Naive thymus-derived CD8-positive, alpha-beta T cell (primary cell): ENCODE measurements around the gene CLEC9A. TPM values are rescaled to one million over a fixed set of nuclear protein-coding genes. Genes with fewer than 3 reads are reported as not detected.

Source experiments
- ATAC-seq, 2 donors: fragments of 150-1000 bp; cut with Tn5 transposase in 1 of 2; sonication (Bioruptor Pico), chemical (Tn5 transposase) in 1 of 2; 1 replicate in 1 of 2; 2 replicates in 1 of 2; pipeline ENCODE4 v1.10.0; 2021; ENCODE audit warnings: mild to moderate bottlenecking in 2 of 2, moderate library complexity in 2 of 2
- POLR2A ChIA-PET: fragments of 350-600 bp; sonication (Branson Sonifier 250); formaldehyde crosslinking; loops from one replicate; lab custom pipeline; 2021; ENCODE audit warnings: antibody characterized with exemption; lab: Charles Lee
- DNase-seq, 10 donors: peaks; one replicate each; pipeline versions ENCODE4 v3.0.0 to v3.0.0-alpha.2; 2020 to 2022
- H3K27ac Mint-ChIP-seq, 10 donors: one replicate each; pipeline ENCODE4 v1.8.0; 2020 to 2022; ENCODE audit warnings: mild to moderate bottlenecking in 10 of 10, mixed read lengths in 10 of 10, moderate library complexity in 4 of 10, inconsistent platforms in 1 of 10
- H3K27me3 Mint-ChIP-seq, 5 donors: one replicate each; pipeline ENCODE4 v1.8.0; 2021 to 2022; ENCODE audit warnings: mixed read lengths in 5 of 5
- H3K36me3 Mint-ChIP-seq, 3 donors: one replicate each; pipeline ENCODE4 v1.8.0; 2020 to 2022; ENCODE audit warnings: mixed read lengths in 3 of 3, mild to moderate bottlenecking in 2 of 3, inconsistent platforms in 1 of 3
- H3K4me1 Mint-ChIP-seq, 4 donors: one replicate each; pipeline ENCODE4 v1.8.0; 2021 to 2022; ENCODE audit warnings: mixed read lengths in 4 of 4
- H3K4me3 Mint-ChIP-seq, 10 donors: one replicate each; pipeline ENCODE4 v1.8.0; 2020 to 2022; ENCODE audit warnings: mild to moderate bottlenecking in 10 of 10, mixed read lengths in 10 of 10, moderate library complexity in 6 of 10, inconsistent platforms in 1 of 10
- H3K9me3 Mint-ChIP-seq, 9 donors: one replicate each; pipeline ENCODE4 v1.8.0; 2020 to 2022; ENCODE audit warnings: mixed read lengths in 9 of 9, mild to moderate bottlenecking in 3 of 9, inconsistent platforms in 1 of 9, moderate library complexity in 1 of 9
- polyA plus RNA-seq, 3 donors: library from polyadenylated mRNA; unstranded; fragments of 300-500 nt; fragmentation: Illumina TruSeq; gene quantifications; one replicate each; pipeline ENCODE4 v1.2.3, GENCODE V29; 2021
- total RNA-seq, 8 experiments: library from RNA in 2 of 8; stranded (reverse) in 2 of 8; gene quantifications; one replicate each; pipeline ENCODE4 v1.2.3 and lab custom pipeline; 2021 to 2026

Gene CLEC9A
- total and polyA plus RNA-seq, 5 experiments from 2014 or later, result not detected

GRCh38 chr12:10069976-10070375 lies 39.5 kb downstream of the CLEC9A start:
- Mint-ChIP-seq H3K9me3 (no peaks in the 10 kb centered on the region), H3K27ac (no peak overlapping the region), H3K4me3 (no peak overlapping the region), H3K4me1 (peaks cover 0 to 11% (median 0%) of the 10 kb centered on the region in 4 donors), H3K36me3 (no peaks in the 10 kb centered on the region), H3K27me3 (peaks cover 0 to 27% (median 12%) of the 10 kb centered on the region in 5 donors)
- DNase-seq (no peak), ATAC-seq (no peak)
- POLR2A ChIA-PET, result no interaction called here

GRCh38 chr12:10070380-10070779 lies 39.9 kb downstream of the CLEC9A start:
- H3K36me3 Mint-ChIP-seq, result no peaks in the 10 kb centered on the region
- H3K9me3 Mint-ChIP-seq, result no peaks in the 10 kb centered on the region
- no peak for ATAC-seq
- POLR2A ChIA-PET, result no interaction called here
- no peak overlapping the region for H3K4me3 Mint-ChIP-seq
- peaks cover 0 to 11% (median 0%) of the 10 kb centered on the region in 4 donors for H3K4me1 Mint-ChIP-seq
- no peak overlapping the region for H3K27ac Mint-ChIP-seq
- no peak for DNase-seq
- peaks cover 0 to 23% (median 12%) of the 10 kb centered on the region in 5 donors for H3K27me3 Mint-ChIP-seq

GRCh38 chr12:10072131-10072530 lies 41.6 kb downstream of the CLEC9A start:
- H3K27me3 Mint-ChIP-seq, result peaks cover 0 to 11% (median 8%) of the 10 kb centered on the region in 5 donors
- ATAC-seq (no peak), DNase-seq (no peak)
- H3K27ac Mint-ChIP-seq, result no peak overlapping the region
- POLR2A ChIA-PET, result no interaction called here
- H3K4me1 Mint-ChIP-seq, result peaks cover 0 to 11% (median 0%) of the 10 kb centered on the region in 4 donors
- no peaks in the 10 kb centered on the region for H3K36me3 Mint-ChIP-seq
- no peak overlapping the region for H3K4me3 Mint-ChIP-seq
- no peaks in the 10 kb centered on the region for H3K9me3 Mint-ChIP-seq

- peaks cover 0 to 8% (median 0%) of the 10 kb centered on the region in 4 donors for H3K4me1 Mint-ChIP-seq
- no peaks in the 10 kb centered on the region for H3K36me3 Mint-ChIP-seq
- POLR2A ChIA-PET, result no interaction called here
- ATAC-seq (no peak), DNase-seq (no peak)
- H3K27me3 Mint-ChIP-seq, result peaks cover 0 to 10% (median 10%) of the 10 kb centered on the region in 5 donors
- no peaks in the 10 kb centered on the region for H3K9me3 Mint-ChIP-seq
- no peak overlapping the region for H3K4me3 Mint-ChIP-seq
- H3K27ac Mint-ChIP-seq, result no peak overlapping the region
These were observed 42.8 kb downstream of the CLEC9A start for GRCh38 chr12:10073261-10073660.

- H3K4me3 Mint-ChIP-seq, result no peak overlapping the region
These were observed 45.0 kb downstream of the CLEC9A start for GRCh38 chr12:10075451-10075850.

GRCh38 chr12:10082117-10082874 lies 51.8 kb downstream of the CLEC9A start:
- Mint-ChIP-seq H3K4me1 (no peaks in the 10 kb centered on the region), H3K27me3 (peaks cover 0 to 6% (median 4%) of the 10 kb centered on the region in 5 donors), H3K9me3 (peaks cover 0 to 34% (median 20%) of the 10 kb centered on the region in 9 donors), H3K4me3 (no peak overlapping the region), H3K27ac (no peak overlapping the region), H3K36me3 (peaks cover 0 to 16% (median 16%) of the 10 kb centered on the region in 3 donors)
- POLR2A ChIA-PET, result no interaction called here
- DNase-seq (no peak), ATAC-seq (no peak)

More at GRCh38 chr12:10075451-10075850, 45.0 kb downstream of the CLEC9A start:
- ATAC-seq, result no peak
- Mint-ChIP-seq H3K27ac (no peak overlapping the region), H3K9me3 (peaks cover 0 to 2% (median 0%) of the 10 kb centered on the region in 9 donors), H3K27me3 (peaks cover 2 to 10% (median 6%) of the 10 kb centered on the region in 5 donors), H3K36me3 (no peaks in the 10 kb centered on the region), H3K4me1 (no peaks in the 10 kb centered on the region)
- DNase-seq, result no peak
- POLR2A ChIA-PET, result no interaction called here

GRCh38 chr12:10084733-10085132 lies 54.3 kb downstream of the CLEC9A start:
- H3K9me3 Mint-ChIP-seq, result peaks cover 0 to 34% (median 20%) of the 10 kb centered on the region in 9 donors
- no peak for ATAC-seq
- POLR2A ChIA-PET, result no interaction called here
- DNase-seq, result no peak
- peaks cover 0 to 4% (median 0%) of the 10 kb centered on the region in 4 donors for H3K4me1 Mint-ChIP-seq
- H3K27ac Mint-ChIP-seq, result no peak overlapping the region
- no peak overlapping the region for H3K4me3 Mint-ChIP-seq
- H3K27me3 Mint-ChIP-seq, result peaks cover 0 to 1% (median 0%) of the 10 kb centered on the region in 5 donors
- peaks cover 0 to 16% (median 16%) of the 10 kb centered on the region in 3 donors for H3K36me3 Mint-ChIP-seq

GRCh38 chr12:10086387-10086786 lies 55.9 kb downstream of the CLEC9A start:
- ATAC-seq, result no peak
- POLR2A ChIA-PET, result no interaction called here
- H3K27me3 Mint-ChIP-seq, result peaks cover 0 to 1% (median 0%) of the 10 kb centered on the region in 5 donors
- H3K36me3 Mint-ChIP-seq, result peaks cover 0 to 16% (median 11%) of the 10 kb centered on the region in 3 donors
- H3K4me3 Mint-ChIP-seq, result no peak overlapping the region
- H3K9me3 Mint-ChIP-seq, result peaks cover 0 to 34% (median 20%) of the 10 kb centered on the region in 9 donors
- peaks cover 0 to 4% (median 0%) of the 10 kb centered on the region in 4 donors for H3K4me1 Mint-ChIP-seq
- no peak overlapping the region for H3K27ac Mint-ChIP-seq
- no peak for DNase-seq

GRCh38 chr12:10088031-10088430 lies 57.5 kb downstream of the CLEC9A start:
- POLR2A ChIA-PET, result no interaction called here
- no peak for DNase-seq
- Mint-ChIP-seq H3K27ac (no peak overlapping the region), H3K36me3 (peaks cover 0 to 16% (median 11%) of the 10 kb centered on the region in 3 donors), H3K4me3 (no peak overlapping the region), H3K9me3 (peaks cover 0 to 34% (median 15%) of the 10 kb centered on the region in 9 donors), H3K27me3 (no peaks in the 10 kb centered on the region), H3K4me1 (peaks cover 0 to 4% (median 0%) of the 10 kb centered on the region in 4 donors)
- no peak for ATAC-seq

- Mint-ChIP-seq H3K4me1 (peaks cover 0 to 4% (median 0%) of the 10 kb centered on the region in 4 donors), H3K27ac (no peak overlapping the region), H3K4me3 (no peak overlapping the region), H3K27me3 (no peaks in the 10 kb centered on the region), H3K9me3 (peaks cover 0 to 23% (median 6%) of the 10 kb centered on the region in 9 donors), H3K36me3 (peaks cover 0 to 9% (median 9%) of the 10 kb centered on the region in 3 donors)
- DNase-seq, result no peak
- POLR2A ChIA-PET, result no interaction called here
- no peak for ATAC-seq
These were observed 58.7 kb downstream of the CLEC9A start for GRCh38 chr12:10088955-10089900.

GRCh38 chr12:10094646-10095395 lies 64.3 kb downstream of the CLEC9A start:
- peaks cover 0 to 1% (median 0%) of the 10 kb centered on the region in 5 donors for H3K27me3 Mint-ChIP-seq
- ATAC-seq (no peak), DNase-seq (no peak)
- POLR2A ChIA-PET, result no interaction called here
- H3K4me3 Mint-ChIP-seq, result no peak overlapping the region
- H3K27ac Mint-ChIP-seq, result no peak overlapping the region
- H3K9me3 Mint-ChIP-seq, result no peaks in the 10 kb centered on the region
- H3K4me1 Mint-ChIP-seq, result no peaks in the 10 kb centered on the region
- H3K36me3 Mint-ChIP-seq, result no peaks in the 10 kb centered on the region

GRCh38 chr12:10095971-10096370 lies 65.5 kb downstream of the CLEC9A start:
- no peak for ATAC-seq
- Mint-ChIP-seq H3K36me3 (no peaks in the 10 kb centered on the region), H3K27ac (no peak overlapping the region), H3K27me3 (peaks cover 0 to 4% (median 0%) of the 10 kb centered on the region in 5 donors), H3K4me1 (no peaks in the 10 kb centered on the region), H3K4me3 (no peak overlapping the region), H3K9me3 (no peaks in the 10 kb centered on the region)
- DNase-seq, result no peak
- POLR2A ChIA-PET, result no interaction called here
